Muscle of leg (tissue), 11 donors: ENCODE measurements around the gene SLC38A7. TPM values are rescaled to one million over a fixed set of nuclear protein-coding genes. Genes with fewer than 3 reads are reported as not detected.
A peak's percentile ranks its signal among the peaks of the same experiment; 100 is the strongest.
"Not testable (repeated sequence)": the region's sequence is repeated elsewhere in the genome, so short reads cannot be mapped to it uniquely, and the experiment has no call there.

ENCODE experiments used
- DNase-seq: peaks from one replicate; pipeline ENCODE4 v3.0.0; 2013
- H3K27ac ChIP-seq: one replicate; pipeline ENCODE4 v1.5.1; 2013; ENCODE audit warnings: mild to moderate bottlenecking, low read length, control low read depth
- H3K27me3 ChIP-seq: one replicate; pipeline ENCODE4 v1.6.1; 2013; ENCODE audit warnings: low read length; ENCODE audit not compliant: control insufficient read depth, insufficient read depth
- H3K36me3 ChIP-seq: one replicate; pipeline ENCODE4 v1.6.1; 2013; ENCODE audit warnings: low read length; ENCODE audit not compliant: control insufficient read depth, insufficient read depth
- H3K4me1 ChIP-seq: one replicate; pipeline ENCODE4 v1.6.1; 2013; ENCODE audit warnings: low read length; ENCODE audit not compliant: control insufficient read depth, insufficient read depth
- H3K4me3 ChIP-seq: one replicate; pipeline ENCODE4 v1.5.1; 2013; ENCODE audit warnings: low read length, control low read depth
- H3K9me3 ChIP-seq: replicated peaks from 2 replicates; pipeline ENCODE4 v1.6.1; 2013; ENCODE audit warnings: low read depth, low read length; ENCODE audit not compliant: control insufficient read depth
- WGBS: methylation state at CpG from one replicate; pipeline ENCODE4 v1.1.5; 2013; ENCODE audit warnings: missing lambda C conversion rate; ENCODE audit not compliant: insufficient coverage; 5-methylcytosine and 5-hydroxymethylcytosine counted together
- polyA plus RNA-seq, 8 donors: library from polyadenylated mRNA; unstranded; fragments of 120-200 nt; gene quantifications; one replicate each; pipeline versions ENCODE4 v1.2.1 to v1.2.3, GENCODE V29; 2013; ENCODE audit warnings: inconsistent platforms in 1 of 8, low replicate concordance in 1 of 8; ENCODE audit not compliant: insufficient read length in 8 of 8, insufficient read depth in 1 of 8
- total RNA-seq: library from RNA; stranded (reverse); fragments of 120-200 nt; gene quantifications from one replicate; pipeline ENCODE4 v1.2.4, GENCODE V29; 2013

SLC38A7 gene
- total and polyA plus RNA-seq, 9 donors: 5.8 to 10.1 (median 7.6) TPM

- peak; percentile 27 for DNase-seq
- H3K27me3 ChIP-seq: no peaks in the 10 kb centered on the region
- no peak overlapping the region for H3K27ac ChIP-seq
- no peak overlapping the region for H3K4me3 ChIP-seq
- H3K9me3 ChIP-seq: no peaks in the 10 kb centered on the region
- H3K4me1 ChIP-seq: no peaks in the 10 kb centered on the region
- no peaks in the 10 kb centered on the region for H3K36me3 ChIP-seq
- 63% methylated on average over 7 of the region's 8 CpGs for WGBS
These were observed 46.2 kb downstream of the SLC38A7 start for GRCh38 chr16:58638148-58639036.

- not testable (repeated sequence) for DNase-seq, H3K4me3 ChIP-seq, H3K36me3 ChIP-seq, H3K4me1 ChIP-seq, H3K9me3 ChIP-seq, H3K27ac ChIP-seq, H3K27me3 ChIP-seq
- WGBS: no CpG with 5 or more reads among the region's 6 CpGs
These were observed 47.5 kb downstream of the SLC38A7 start for GRCh38 chr16:58637021-58637420.

GRCh38 chr16:58636466-58636865 lies 48.1 kb downstream of the SLC38A7 start:
- Histone ChIP-seq H3K27me3 (no peaks in the 10 kb centered on the region), H3K4me3 (no peak overlapping the region), H3K27ac (no peak overlapping the region), H3K9me3 (no peaks in the 10 kb centered on the region), H3K36me3 (no peaks in the 10 kb centered on the region), H3K4me1 (no peaks in the 10 kb centered on the region)
- 77% methylated on average over 3 of the region's 4 CpGs for WGBS
- no peak for DNase-seq

- Histone ChIP-seq H3K9me3 (no peaks in the 10 kb centered on the region), H3K4me1 (no peaks in the 10 kb centered on the region), H3K27ac (no peak overlapping the region), H3K36me3 (no peaks in the 10 kb centered on the region), H3K27me3 (no peaks in the 10 kb centered on the region), H3K4me3 (no peak overlapping the region)
- 95% methylated on average over 3 of the region's 4 CpGs for WGBS
- no peak for DNase-seq
These were observed 49.1 kb downstream of the SLC38A7 start for GRCh38 chr16:58635502-58635901.

GRCh38 chr16:58634265-58634802 lies 50.2 kb downstream of the SLC38A7 start:
- H3K27me3 ChIP-seq: no peaks in the 10 kb centered on the region
- H3K4me1 ChIP-seq: no peaks in the 10 kb centered on the region
- no peak for DNase-seq
- H3K36me3 ChIP-seq: no peaks in the 10 kb centered on the region
- no peaks in the 10 kb centered on the region for H3K9me3 ChIP-seq
- no peak overlapping the region for H3K4me3 ChIP-seq
- H3K27ac ChIP-seq: no peak overlapping the region
- WGBS: 77% methylated on average over 2 of the region's 3 CpGs

- Histone ChIP-seq H3K36me3 (no peaks in the 10 kb centered on the region), H3K4me1 (peaks cover 3% of the 10 kb centered on the region), H3K27me3 (no peaks in the 10 kb centered on the region), H3K9me3 (no peaks in the 10 kb centered on the region), H3K27ac (peak within 1 kb of the TSS; percentile 99), H3K4me3 (peak within 1 kb of the TSS; percentile 85)
- peak; percentile 100 for DNase-seq
- 0% methylated on average over 52 of the region's 61 CpGs for whole genome bisulfite sequencing
These were observed 54.6 kb downstream of the SLC38A7 start, which contains the start of gene CNOT1 for GRCh38 chr16:58629733-58630640. CNOT1 (minus strand) TSS chr16:58629826; CDS start chr16:58599337, 30,489 bp downstream.

GRCh38 chr16:58628845-58629732 lies 55.5 kb downstream of the SLC38A7 start:
- DNase-seq: peak; percentile 69
- WGBS: under 1% methylated on average over 49 of the region's 53 CpGs

GRCh38 chr16:58624209-58624608 lies 60.4 kb downstream of the SLC38A7 start:
- Histone ChIP-seq H3K4me1 (peaks cover 3% of the 10 kb centered on the region), H3K36me3 (peaks cover 25% of the 10 kb centered on the region)
- no peak for DNase-seq

More at GRCh38 chr16:58628845-58629732, 55.5 kb downstream of the SLC38A7 start:
- Histone ChIP-seq H3K9me3 (no peaks in the 10 kb centered on the region), H3K27ac (peak overlapping the region; percentile 99), H3K27me3 (no peaks in the 10 kb centered on the region), H3K4me1 (peaks cover 3% of the 10 kb centered on the region), H3K4me3 (peak overlapping the region; percentile 85), H3K36me3 (peaks cover 5% of the 10 kb centered on the region)

GRCh38 chr16:58620396-58620795 lies 64.2 kb downstream of the SLC38A7 start:
- Histone ChIP-seq H3K9me3 (no peaks in the 10 kb centered on the region), H3K27ac (no peak overlapping the region), H3K27me3 (no peaks in the 10 kb centered on the region), H3K36me3 (peaks cover 38% of the 10 kb centered on the region), H3K4me3 (no peak overlapping the region), H3K4me1 (no peaks in the 10 kb centered on the region)
- 89% methylated on average over 3 of the region's 10 CpGs for WGBS
- no peak for DNase-seq

More at GRCh38 chr16:58624209-58624608, 60.4 kb downstream of the SLC38A7 start:
- H3K4me3 ChIP-seq: no peak overlapping the region
- H3K27ac ChIP-seq: no peak overlapping the region
- no peaks in the 10 kb centered on the region for H3K9me3 ChIP-seq
- no peaks in the 10 kb centered on the region for H3K27me3 ChIP-seq
- no CpG with 5 or more reads among the region's 7 CpGs for WGBS
